Adipocyte (in vitro differentiated cells): ENCODE results near the gene BPIFB4.

ENCODE experiments used
- DNase-seq: peaks from one replicate; pipeline ENCODE4 v3.0.0-alpha.2; 2015; ENCODE audit warnings: low read depth
- H3K27me3 ChIP-seq: replicated peaks from 2 replicates; pipeline ENCODE4 v1.7.0; 2013; ENCODE audit warnings: mild to moderate bottlenecking, low read length, moderate library complexity; ENCODE audit not compliant: control insufficient read depth, insufficient read depth
- H3K36me3 ChIP-seq: 2 replicates; pipeline ENCODE4 v1.7.0; 2013; ENCODE audit warnings: low read length, mild to moderate bottlenecking, moderate library complexity; ENCODE audit not compliant: control insufficient read depth, insufficient read depth, severe bottlenecking
- H3K4me1 ChIP-seq: 2 replicates; pipeline ENCODE4 v1.7.0; 2013; ENCODE audit warnings: mild to moderate bottlenecking, low read length, moderate library complexity; ENCODE audit not compliant: control insufficient read depth, insufficient read depth
- H3K4me3 ChIP-seq: 2 replicates; pipeline ENCODE4 v1.7.0; 2013; ENCODE audit warnings: mild to moderate bottlenecking, low read length, moderate library complexity
- H3K9ac ChIP-seq: 2 replicates; pipeline ENCODE4 v1.7.0; 2013; ENCODE audit warnings: mild to moderate bottlenecking, low read length, moderate library complexity
- H3K9me3 ChIP-seq: 2 replicates; pipeline ENCODE4 v1.7.0; 2013; ENCODE audit warnings: mild to moderate bottlenecking, low read length, moderate library complexity; ENCODE audit not compliant: control insufficient read depth

The BPIFB4 gene

DNA sequence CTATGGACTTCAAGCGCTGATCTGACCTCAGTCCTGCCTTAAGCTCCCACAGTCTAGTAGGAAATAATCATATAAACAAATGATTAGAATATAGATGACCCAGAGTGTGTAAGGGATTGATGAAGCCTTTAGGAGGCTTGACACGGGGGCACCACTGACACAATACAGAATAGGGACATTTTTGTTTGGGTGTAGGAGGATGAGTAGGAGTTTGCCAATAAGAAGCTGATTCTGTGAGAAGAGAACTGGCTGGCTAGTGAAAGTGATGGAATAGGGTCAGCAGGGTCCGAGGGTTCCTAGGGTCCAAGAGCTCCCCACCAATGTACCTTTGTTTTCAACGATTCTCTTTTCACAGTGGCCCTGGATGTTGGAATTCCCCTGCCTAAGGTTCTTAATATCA, 7.1 kb upstream of the BPIFB4 start:
- no peak for DNase-seq
- H3K9me3 ChIP-seq, result peaks cover 7% of the 10 kb centered on the region
- H3K27me3 ChIP-seq, result peaks cover 85% of the 10 kb centered on the region
- no peak overlapping the region for H3K9ac ChIP-seq
- no peak overlapping the region for H3K4me3 ChIP-seq
- H3K4me1 ChIP-seq, result no peaks in the 10 kb centered on the region
- H3K36me3 ChIP-seq, result no peaks in the 10 kb centered on the region

- Histone ChIP-seq H3K4me3 (no peak overlapping the region), H3K36me3 (no peaks in the 10 kb centered on the region), H3K4me1 (no peaks in the 10 kb centered on the region), H3K9me3 (peaks cover 7% of the 10 kb centered on the region), H3K9ac (no peak overlapping the region), H3K27me3 (peaks cover 90% of the 10 kb centered on the region)
- no peak for DNase-seq
These were observed 6.6 kb upstream of the BPIFB4 start for GRCh38 chr20:33072813-33073212.

- Histone ChIP-seq H3K4me3 (no peak overlapping the region), H3K36me3 (no peaks in the 10 kb centered on the region), H3K4me1 (no peaks in the 10 kb centered on the region), H3K9me3 (peaks cover 7% of the 10 kb centered on the region), H3K27me3 (peaks cover 78% of the 10 kb centered on the region), H3K9ac (no peak overlapping the region)
- no peak for DNase-seq
These were observed 4.8 kb upstream of the BPIFB4 start for GRCh38 chr20:33074675-33075074.

DNA sequence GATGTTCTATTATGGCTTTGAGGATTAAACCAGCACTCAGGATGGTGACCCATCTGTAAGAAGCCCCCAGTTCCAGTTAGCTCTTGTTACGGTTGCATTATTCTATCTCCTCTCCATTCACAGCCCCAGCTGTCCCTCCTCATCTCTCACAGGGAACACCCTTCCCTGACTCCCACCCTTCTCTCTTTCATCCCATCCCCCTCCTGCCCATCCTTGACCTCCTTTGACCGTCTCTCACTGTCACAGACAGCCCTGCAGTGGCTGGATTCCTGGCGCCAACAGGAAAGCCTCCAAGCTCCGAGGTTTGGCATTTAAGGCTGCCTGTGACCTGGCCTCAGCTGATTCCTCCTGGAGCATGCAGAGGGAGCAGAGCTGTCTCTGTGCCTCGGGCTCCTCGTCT, 4.2 kb upstream of the BPIFB4 start:
- Histone ChIP-seq H3K4me1 (no peaks in the 10 kb centered on the region), H3K9ac (no peak overlapping the region), H3K36me3 (no peaks in the 10 kb centered on the region), H3K27me3 (peaks cover 72% of the 10 kb centered on the region), H3K9me3 (peaks cover 7% of the 10 kb centered on the region), H3K4me3 (no peak overlapping the region)
- DNase-seq, result no peak

DNA sequence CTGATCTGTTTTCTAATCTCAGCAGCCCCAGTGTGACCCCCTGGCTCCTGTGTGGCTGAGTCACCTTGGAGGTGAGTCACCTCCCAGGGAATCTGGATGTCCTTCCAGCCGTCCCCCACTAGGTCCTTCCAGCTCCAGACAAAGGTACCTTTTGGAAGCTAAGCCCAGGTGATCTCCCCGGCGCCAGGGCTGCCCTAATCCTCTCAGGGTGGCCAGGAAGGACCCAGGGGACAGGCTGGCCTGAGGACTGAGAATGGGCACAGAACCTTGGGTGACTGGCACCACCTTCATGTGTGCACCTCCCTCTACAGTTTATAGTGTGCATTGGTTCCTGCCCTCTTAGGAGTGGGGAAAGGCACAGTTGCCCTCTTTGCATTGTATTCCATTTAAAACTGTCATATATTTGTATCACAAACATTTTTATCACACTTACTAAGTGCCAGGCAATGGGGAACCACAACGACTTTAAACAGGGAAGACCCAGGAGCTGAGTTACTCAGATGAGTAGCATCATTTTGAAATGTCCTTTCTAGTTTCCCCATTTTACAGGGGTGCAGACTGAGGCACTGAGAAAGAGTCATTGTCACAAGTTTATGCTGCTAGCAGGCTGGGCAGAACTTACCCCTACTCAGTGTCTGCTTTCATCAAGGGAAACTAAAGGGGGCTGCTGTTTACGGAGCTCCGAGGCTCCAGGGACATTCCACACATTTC, 2.6 kb upstream of the BPIFB4 start:
- DNase-seq, result peak; percentile 7
- Histone ChIP-seq H3K4me3 (no peak overlapping the region), H3K9me3 (peaks cover 7% of the 10 kb centered on the region), H3K36me3 (no peaks in the 10 kb centered on the region), H3K27me3 (peaks cover 64% of the 10 kb centered on the region), H3K9ac (no peak overlapping the region), H3K4me1 (no peaks in the 10 kb centered on the region)

- no peak overlapping the region for H3K4me3 ChIP-seq
- no peak overlapping the region for H3K9ac ChIP-seq
- H3K36me3 ChIP-seq, result no peaks in the 10 kb centered on the region
- peaks cover 48% of the 10 kb centered on the region for H3K27me3 ChIP-seq
- H3K4me1 ChIP-seq, result no peaks in the 10 kb centered on the region
- H3K9me3 ChIP-seq, result no peaks in the 10 kb centered on the region
- DNase-seq, result no peak
These were observed 2.1 kb downstream of the BPIFB4 start for GRCh38 chr20:33081411-33082154.

DNA sequence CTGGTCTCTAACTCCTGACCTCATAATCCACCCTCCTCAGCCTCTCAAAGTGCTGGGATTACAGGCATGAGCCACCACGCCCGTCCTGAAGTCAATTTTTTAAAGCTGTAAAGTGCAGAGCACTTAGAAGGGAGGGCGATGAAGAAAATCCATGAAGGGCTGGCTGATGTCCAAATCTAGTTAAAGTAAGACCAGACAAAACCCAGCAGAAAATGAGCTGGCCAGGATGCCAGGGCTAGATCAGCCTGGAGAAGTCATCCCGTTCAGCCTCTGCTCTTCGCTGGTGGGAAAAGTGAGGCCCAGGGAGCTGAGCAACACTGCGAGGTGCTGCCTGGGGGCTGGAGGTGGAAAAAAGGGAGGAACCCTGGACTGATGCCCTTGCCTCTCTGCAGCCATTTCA, 3.1 kb downstream of the BPIFB4 start:
- DNase-seq, result no peak
- Histone ChIP-seq H3K9me3 (no peaks in the 10 kb centered on the region), H3K36me3 (no peaks in the 10 kb centered on the region), H3K4me3 (no peak overlapping the region), H3K4me1 (no peaks in the 10 kb centered on the region), H3K27me3 (peaks cover 47% of the 10 kb centered on the region), H3K9ac (no peak overlapping the region)

DNA sequence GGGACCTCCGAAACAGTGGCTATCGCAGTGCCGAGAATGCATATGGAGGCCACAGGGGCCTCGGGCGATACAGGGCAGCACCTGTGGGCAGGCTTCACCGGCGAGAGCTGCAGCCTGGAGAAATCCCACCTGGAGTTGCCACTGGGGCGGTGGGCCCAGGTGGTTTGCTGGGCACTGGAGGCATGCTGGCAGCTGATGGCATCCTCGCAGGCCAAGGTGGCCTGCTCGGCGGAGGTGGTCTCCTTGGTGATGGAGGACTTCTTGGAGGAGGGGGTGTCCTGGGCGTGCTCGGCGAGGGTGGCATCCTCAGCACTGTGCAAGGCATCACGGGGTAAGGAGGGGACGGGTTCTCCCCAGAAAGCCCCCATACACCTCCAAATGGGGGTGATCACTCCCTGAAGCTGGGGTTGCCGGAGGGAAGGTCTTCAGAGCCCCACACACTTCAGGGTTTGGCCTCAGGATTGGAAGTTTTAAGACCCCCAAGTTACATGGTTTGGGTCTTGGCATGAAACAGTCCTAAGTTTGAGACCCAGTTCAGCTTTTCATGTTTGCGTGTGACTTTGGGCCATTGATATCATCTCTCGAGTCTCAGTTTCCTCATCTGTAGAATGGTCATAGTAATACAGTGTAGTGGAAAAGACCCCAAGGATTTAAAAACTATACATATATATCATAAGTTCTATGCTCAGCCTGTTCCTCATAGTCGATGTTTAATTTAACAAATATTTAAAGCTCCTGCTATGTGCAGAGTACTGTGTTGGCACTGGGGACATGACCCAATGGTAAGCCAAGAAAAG, 4.3 kb downstream of the BPIFB4 start:
- DNase-seq, result no peak
- H3K36me3 ChIP-seq, result no peaks in the 10 kb centered on the region
- no peaks in the 10 kb centered on the region for H3K4me1 ChIP-seq
- H3K9ac ChIP-seq, result no peak overlapping the region
- H3K4me3 ChIP-seq, result no peak overlapping the region
- H3K9me3 ChIP-seq, result no peaks in the 10 kb centered on the region
- peaks cover 49% of the 10 kb centered on the region for H3K27me3 ChIP-seq

DNA sequence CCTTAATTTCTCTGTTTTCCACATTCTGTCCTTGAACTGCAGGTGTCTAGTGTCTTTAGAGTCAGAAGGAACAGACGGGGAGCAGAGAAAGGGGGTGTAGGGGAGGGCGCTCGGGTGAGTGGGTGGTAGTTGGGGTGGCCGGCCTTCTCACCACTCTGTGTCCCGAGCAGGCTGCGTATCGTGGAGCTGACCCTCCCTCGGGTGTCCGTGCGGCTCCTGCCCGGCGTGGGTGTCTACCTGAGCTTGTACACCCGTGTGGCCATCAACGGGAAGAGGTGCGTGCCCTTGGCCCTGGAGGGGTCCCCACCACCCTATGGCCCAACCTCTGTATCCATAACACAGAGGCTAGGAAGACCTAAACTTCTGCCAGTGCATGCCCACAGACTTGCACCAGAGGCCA, 5.3 kb downstream of the BPIFB4 start:
- no peaks in the 10 kb centered on the region for H3K4me1 ChIP-seq
- DNase-seq, result no peak
- no peak overlapping the region for H3K4me3 ChIP-seq
- no peaks in the 10 kb centered on the region for H3K9me3 ChIP-seq
- H3K27me3 ChIP-seq, result peaks cover 58% of the 10 kb centered on the region
- no peaks in the 10 kb centered on the region for H3K36me3 ChIP-seq
- H3K9ac ChIP-seq, result no peak overlapping the region

GRCh38 chr20:33086052-33086722, 6.7 kb downstream of the BPIFB4 start:
- H3K9me3 ChIP-seq, result no peaks in the 10 kb centered on the region
- no peak for DNase-seq
- H3K4me1 ChIP-seq, result no peaks in the 10 kb centered on the region
- H3K4me3 ChIP-seq, result no peak overlapping the region
- no peaks in the 10 kb centered on the region for H3K36me3 ChIP-seq
- H3K27me3 ChIP-seq, result peaks cover 67% of the 10 kb centered on the region
- H3K9ac ChIP-seq, result no peak overlapping the region

DNA sequence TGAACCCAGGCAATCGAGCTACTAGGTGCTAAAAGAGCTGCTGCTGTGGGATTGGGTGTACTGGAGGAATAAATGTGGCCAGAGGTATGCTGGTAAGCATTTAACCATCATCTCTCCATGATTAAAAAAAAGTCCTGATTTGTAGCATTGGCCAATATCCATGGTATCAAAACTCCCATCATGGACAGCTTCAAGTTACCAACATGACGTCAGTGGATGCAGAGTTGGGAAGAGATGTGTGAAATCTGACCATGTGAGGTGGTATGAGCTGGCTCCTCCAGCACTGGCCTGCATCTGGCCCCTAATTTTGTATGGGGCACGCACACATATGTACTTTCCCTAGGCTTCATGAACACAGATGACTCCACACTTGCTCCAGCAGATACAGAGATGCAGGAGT, 11.7 kb downstream of the BPIFB4 start:
- H3K4me1 ChIP-seq, result peaks cover under 1% of the 10 kb centered on the region
- DNase-seq, result no peak
- no peaks in the 10 kb centered on the region for H3K9me3 ChIP-seq
- H3K27me3 ChIP-seq, result peaks cover 41% of the 10 kb centered on the region
- H3K9ac ChIP-seq, result no peak overlapping the region
- no peak overlapping the region for H3K4me3 ChIP-seq
- H3K36me3 ChIP-seq, result no peaks in the 10 kb centered on the region
